ENCODE measurements around the gene DCTN3. TPM values are rescaled to one million over a fixed set of nuclear protein-coding genes. Genes with fewer than 3 reads are reported as not detected.
A peak's percentile ranks its signal among the peaks of the same experiment; 100 is the strongest.

Gene DCTN3
- total and polyA plus RNA-seq, 4 experiments from 2014 or later = 57.8 to 144 (median 87.0) TPM

- no peaks in the 10 kb centered on the region for H3K9me3 ChIP-seq (ENCODE audit: control insufficient read depth in 1 of 2, low read length in 2 of 2)
- H3K36me3 ChIP-seq (ENCODE audit: insufficient read depth, low read length) = no peaks in the 10 kb centered on the region
- H3K27ac Mint-ChIP-seq = no peak overlapping the region
- H3K4me1 Mint-ChIP-seq = peaks cover 2 to 27% (median 12%) of the 10 kb centered on the region in 4 donors
- H3K4me1 ChIP-seq (ENCODE audit: insufficient read depth, low read length) = peaks cover 8% of the 10 kb centered on the region
- H3K4me3 ChIP-seq (ENCODE audit: low read length in 2 of 2) = no peak overlapping the region
- DNase-seq = no peak
- H3K27me3 Mint-ChIP-seq = peaks cover 42 to 54% of the 10 kb centered on the region in 2 donors
- peak overlapping the region; percentile 17 to 79 (median 64) for H3K4me3 Mint-ChIP-seq
- intact Hi-C loops (cut with micrococcal nuclease) = no loop called here
- CTCF ChIA-PET (ENCODE audit: partially characterized antibody) = no interaction called here
- H3K27me3 ChIP-seq (ENCODE audit: insufficient read depth, low read length) = peaks cover 20% of the 10 kb centered on the region
- H3K36me3 Mint-ChIP-seq = no peaks in the 10 kb centered on the region
- H3K27ac ChIP-seq (ENCODE audit: low read depth, low read length) = no peak overlapping the region
- POLR2A ChIA-PET (ENCODE audit: partially characterized antibody) = no interaction called here
- H3K9me3 Mint-ChIP-seq = no peaks in the 10 kb centered on the region
Observed at GRCh38 chr9:34576597-34577399, 43.5 kb downstream of the DCTN3 start.

- intact Hi-C loops (cut with micrococcal nuclease) = no loop called here
- no peak overlapping the region for H3K27ac ChIP-seq (ENCODE audit: low read depth, low read length)
Observed at GRCh38 chr9:34575862-34576596, 44.3 kb downstream of the DCTN3 start.

GRCh38 chr9:34575241-34575640, 45.1 kb downstream of the DCTN3 start:
- no peaks in the 10 kb centered on the region for H3K9me3 ChIP-seq (ENCODE audit: control insufficient read depth in 1 of 2, low read length in 2 of 2)
- no peak overlapping the region for H3K4me3 Mint-ChIP-seq
- no peak overlapping the region for H3K27ac Mint-ChIP-seq
- ChIA-PET POLR2A (ENCODE audit: partially characterized antibody) (no interaction called here), CTCF (ENCODE audit: partially characterized antibody) (no interaction called here)
- peaks cover 8% of the 10 kb centered on the region for H3K4me1 ChIP-seq (ENCODE audit: insufficient read depth, low read length)
- no peak overlapping the region for H3K4me3 ChIP-seq (ENCODE audit: low read length in 2 of 2)
- intact Hi-C loops (cut with micrococcal nuclease) = no loop called here
- H3K9me3 Mint-ChIP-seq = no peaks in the 10 kb centered on the region
- H3K4me1 Mint-ChIP-seq = peaks cover 2 to 27% (median 12%) of the 10 kb centered on the region in 4 donors
- no peak for DNase-seq
- no peaks in the 10 kb centered on the region for H3K36me3 ChIP-seq (ENCODE audit: insufficient read depth, low read length)
- no peak overlapping the region for H3K27ac ChIP-seq (ENCODE audit: low read depth, low read length)
- no peaks in the 10 kb centered on the region for H3K36me3 Mint-ChIP-seq
- H3K27me3 ChIP-seq (ENCODE audit: insufficient read depth, low read length) = peaks cover 20% of the 10 kb centered on the region
- H3K27me3 Mint-ChIP-seq = peaks cover 36 to 48% of the 10 kb centered on the region in 2 donors

More at GRCh38 chr9:34575862-34576596, 44.3 kb downstream of the DCTN3 start:
- ChIA-PET POLR2A (ENCODE audit: partially characterized antibody) (no interaction called here), CTCF (ENCODE audit: partially characterized antibody) (no interaction called here)
- Mint-ChIP-seq H3K4me1 (peaks cover 2 to 27% (median 12%) of the 10 kb centered on the region in 4 donors), H3K4me3 (peak overlapping the region in 2 of 8 donors; percentile 17 to 21), H3K27ac (no peak overlapping the region), H3K27me3 (peaks cover 40 to 50% of the 10 kb centered on the region in 2 donors), H3K36me3 (no peaks in the 10 kb centered on the region), H3K9me3 (no peaks in the 10 kb centered on the region)
- H3K36me3 ChIP-seq (ENCODE audit: insufficient read depth, low read length) = no peaks in the 10 kb centered on the region
- no peak for DNase-seq
- H3K9me3 ChIP-seq (ENCODE audit: control insufficient read depth in 1 of 2, low read length in 2 of 2) = no peaks in the 10 kb centered on the region
- peaks cover 20% of the 10 kb centered on the region for H3K27me3 ChIP-seq (ENCODE audit: insufficient read depth, low read length)
- H3K4me3 ChIP-seq (ENCODE audit: low read length in 2 of 2) = no peak overlapping the region
- peaks cover 8% of the 10 kb centered on the region for H3K4me1 ChIP-seq (ENCODE audit: insufficient read depth, low read length)

- peaks cover 15% of the 10 kb centered on the region for H3K27me3 ChIP-seq (ENCODE audit: insufficient read depth, low read length)
- H3K4me3 Mint-ChIP-seq = no peak overlapping the region
- no peak overlapping the region for H3K27ac ChIP-seq (ENCODE audit: low read depth, low read length)
- H3K27ac Mint-ChIP-seq = no peak overlapping the region
- intact Hi-C loops (cut with micrococcal nuclease) = no loop called here
- ChIA-PET CTCF (ENCODE audit: partially characterized antibody) (no interaction called here), POLR2A (ENCODE audit: partially characterized antibody) (no interaction called here)
- no peaks in the 10 kb centered on the region for H3K36me3 Mint-ChIP-seq
- H3K9me3 Mint-ChIP-seq = no peaks in the 10 kb centered on the region
- no peaks in the 10 kb centered on the region for H3K36me3 ChIP-seq (ENCODE audit: insufficient read depth, low read length)
- H3K4me1 ChIP-seq (ENCODE audit: insufficient read depth, low read length) = peaks cover 8% of the 10 kb centered on the region
- peaks cover 30 to 49% of the 10 kb centered on the region in 2 donors for H3K27me3 Mint-ChIP-seq
- H3K4me1 Mint-ChIP-seq = peaks cover 2 to 27% (median 12%) of the 10 kb centered on the region in 4 donors
- no peak overlapping the region for H3K4me3 ChIP-seq (ENCODE audit: low read length in 2 of 2)
- no peaks in the 10 kb centered on the region for H3K9me3 ChIP-seq (ENCODE audit: control insufficient read depth in 1 of 2, low read length in 2 of 2)
- no peak for DNase-seq
Observed at GRCh38 chr9:34574571-34574970, 45.7 kb downstream of the DCTN3 start.

- POLR2A ChIA-PET (ENCODE audit: partially characterized antibody) = no interaction called here
- CTCF ChIA-PET (ENCODE audit: partially characterized antibody) = interaction anchor here (0.6 kb wide), 1 partner anchor 397 kb away, joined by 4 read pairs; no protein-coding TSS in a partner anchor
- H3K27me3 ChIP-seq (ENCODE audit: insufficient read depth, low read length) = peaks cover 7% of the 10 kb centered on the region
- no peaks in the 10 kb centered on the region for H3K9me3 Mint-ChIP-seq
- no peak overlapping the region for H3K27ac ChIP-seq (ENCODE audit: low read depth, low read length)
- no peak overlapping the region for H3K4me3 ChIP-seq (ENCODE audit: low read length in 2 of 2)
- no peaks in the 10 kb centered on the region for H3K9me3 ChIP-seq (ENCODE audit: control insufficient read depth in 1 of 2, low read length in 2 of 2)
- peaks cover 26 to 44% of the 10 kb centered on the region in 2 donors for H3K27me3 Mint-ChIP-seq
- H3K36me3 Mint-ChIP-seq = no peaks in the 10 kb centered on the region
- peaks cover 6% of the 10 kb centered on the region for H3K4me1 ChIP-seq (ENCODE audit: insufficient read depth, low read length)
- H3K4me1 Mint-ChIP-seq = peaks cover 2 to 19% (median 9%) of the 10 kb centered on the region in 4 donors
- DNase-seq = no peak
- peak overlapping the region in 1 of 7 donors; percentile 18 for H3K27ac Mint-ChIP-seq
- H3K4me3 Mint-ChIP-seq = no peak overlapping the region
- intact Hi-C loops (cut with micrococcal nuclease) = no loop called here
- H3K36me3 ChIP-seq (ENCODE audit: insufficient read depth, low read length) = no peaks in the 10 kb centered on the region
Observed at GRCh38 chr9:34573599-34574325, 46.5 kb downstream of the DCTN3 start.

GRCh38 chr9:34572628-34573027, 47.7 kb downstream of the DCTN3 start:
- Mint-ChIP-seq H3K27ac (no peak overlapping the region), H3K4me3 (no peak overlapping the region), H3K9me3 (no peaks in the 10 kb centered on the region), H3K27me3 (peaks cover 28 to 46% of the 10 kb centered on the region in 2 donors), H3K36me3 (no peaks in the 10 kb centered on the region), H3K4me1 (peaks cover 2 to 15% (median 7%) of the 10 kb centered on the region in 4 donors)
- POLR2A ChIA-PET (ENCODE audit: partially characterized antibody) = no interaction called here
- no peaks in the 10 kb centered on the region for H3K36me3 ChIP-seq (ENCODE audit: insufficient read depth, low read length)
- H3K27ac ChIP-seq (ENCODE audit: low read depth, low read length) = no peak overlapping the region
- H3K9me3 ChIP-seq (ENCODE audit: control insufficient read depth in 1 of 2, low read length in 2 of 2) = no peaks in the 10 kb centered on the region
- CTCF ChIA-PET (ENCODE audit: partially characterized antibody) = no interaction called here
- no peak for DNase-seq
- H3K4me3 ChIP-seq (ENCODE audit: low read length in 2 of 2) = no peak overlapping the region
- intact Hi-C loops (cut with micrococcal nuclease) = no loop called here
- H3K4me1 ChIP-seq (ENCODE audit: insufficient read depth, low read length) = no peaks in the 10 kb centered on the region
- no peaks in the 10 kb centered on the region for H3K27me3 ChIP-seq (ENCODE audit: insufficient read depth, low read length)

- H3K4me1 ChIP-seq (ENCODE audit: insufficient read depth, low read length) = no peaks in the 10 kb centered on the region
- CTCF ChIA-PET (ENCODE audit: partially characterized antibody) = no interaction called here
- Mint-ChIP-seq H3K27me3 (peaks cover 25 to 44% of the 10 kb centered on the region in 2 donors), H3K4me3 (no peak overlapping the region), H3K27ac (no peak overlapping the region), H3K9me3 (no peaks in the 10 kb centered on the region), H3K4me1 (peaks cover 0 to 10% (median 2%) of the 10 kb centered on the region in 4 donors), H3K36me3 (no peaks in the 10 kb centered on the region)
- no peaks in the 10 kb centered on the region for H3K36me3 ChIP-seq (ENCODE audit: insufficient read depth, low read length)
- POLR2A ChIA-PET (ENCODE audit: partially characterized antibody) = no interaction called here
- H3K4me3 ChIP-seq (ENCODE audit: low read length in 2 of 2) = no peak overlapping the region
- no peak overlapping the region for H3K27ac ChIP-seq (ENCODE audit: low read depth, low read length)
- no peaks in the 10 kb centered on the region for H3K27me3 ChIP-seq (ENCODE audit: insufficient read depth, low read length)
- no peak for DNase-seq
- no peaks in the 10 kb centered on the region for H3K9me3 ChIP-seq (ENCODE audit: control insufficient read depth in 1 of 2, low read length in 2 of 2)
- intact Hi-C loops (cut with micrococcal nuclease) = no loop called here
Observed at GRCh38 chr9:34572092-34572491, 48.2 kb downstream of the DCTN3 start.
